Peyer's patch (tissue), 4 donors: ENCODE data around the gene XRRA1. TPM values are rescaled to one million over a fixed set of nuclear protein-coding genes. Genes with fewer than 3 reads are reported as not detected.

Source experiments
- DNase-seq, 3 donors: peaks; one replicate each; pipeline ENCODE4 v3.0.0-alpha.2; 2017 to 2019
- H3K27ac ChIP-seq, 4 donors: fragments of 200-600 bp; sonication (generic); one replicate each; pipeline ENCODE4 v1.5.1; 2016 to 2019
- H3K27me3 ChIP-seq, 2 donors: fragments of 200-600 bp; sonication (generic); one replicate each; pipeline ENCODE4 v1.5.1; 2019
- H3K36me3 ChIP-seq, 3 donors: fragments of 200-600 bp; sonication (generic); one replicate each; pipeline ENCODE4 v1.5.1; 2016 to 2019
- H3K4me1 ChIP-seq, 4 donors: fragments of 200-600 bp; sonication (generic); one replicate each; pipeline ENCODE4 v1.5.1; 2016 to 2019
- H3K4me3 ChIP-seq, 4 donors: fragments of 200-600 bp; sonication (generic); 1 replicate in 3 of 4; 2 replicates in 1 of 4; pipeline ENCODE4 v1.5.1; 2016 to 2019; ENCODE audit warnings: mild to moderate bottlenecking in 1 of 4
- H3K9me3 ChIP-seq, 4 donors: fragments of 200-600 bp; sonication (generic); one replicate each; pipeline ENCODE4 v1.5.1; 2016 to 2019; ENCODE audit warnings: mild to moderate bottlenecking in 1 of 4
- POLR2A ChIP-seq, 2 donors: fragments of 450-650 bp; IDR thresholded peaks; one replicate each; pipeline ENCODE4 v1.5.1; 2017; ENCODE audit warnings: antibody characterized with exemption in 2 of 2, mild to moderate bottlenecking in 2 of 2, moderate library complexity in 2 of 2
- small RNA-seq, 2 donors: library from RNA; depleted of rRNA; stranded (forward); fragments of <200 nt; gene quantifications; one replicate each; pipeline ENCODE3, GENCODE V24; 2016
- total RNA-seq, 4 donors: library from RNA; depleted of rRNA; stranded (reverse); fragments of >200 nt; gene quantifications; one replicate each; pipeline ENCODE4 v1.1.0, GENCODE V29; 2016
- TF ChIP-seq, protein P1 (sequence below), 6 experiments: fragments of 450-650 bp in 4 of 6; fragments of 200-600 bp in 2 of 6; sonication (generic) in 1 of 6; IDR thresholded peaks; one replicate each; pipeline ENCODE4 v1.5.1; 2017 to 2019; ENCODE audit warnings: antibody characterized with exemption in 6 of 6, mild to moderate bottlenecking in 3 of 6, moderate library complexity in 1 of 6

The XRRA1 gene
- total RNA-seq, 4 donors from 2014 or later = 12.8 to 45.9 (median 26.1) TPM

DNA sequence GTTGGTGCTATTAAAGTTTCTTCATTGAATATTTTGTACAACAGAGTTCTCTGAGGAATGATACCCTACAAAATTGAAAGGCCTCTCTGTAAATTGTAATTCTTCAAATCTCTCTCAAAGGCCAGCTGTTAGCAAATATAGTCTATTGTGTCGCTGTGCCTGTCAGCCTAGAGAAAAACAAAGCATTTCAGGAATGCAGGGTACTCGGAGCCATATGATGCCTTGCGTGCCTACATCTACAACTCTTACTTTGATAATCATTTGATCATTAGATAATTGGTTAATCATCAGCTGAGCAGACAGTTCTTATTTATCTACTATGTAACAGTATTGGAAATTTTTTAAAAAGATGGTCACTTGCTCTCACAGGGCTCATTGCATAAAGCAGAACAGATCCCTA, 132.9 kb downstream of the XRRA1 start:
- Histone ChIP-seq H3K4me1 (no peaks in the 10 kb centered on the region), H3K36me3 (peaks cover 0 to 38% (median 0%) of the 10 kb centered on the region in 3 donors), H3K27me3 (no peaks in the 10 kb centered on the region), H3K4me3 (no peak overlapping the region), H3K9me3 (no peaks in the 10 kb centered on the region), H3K27ac (no peak overlapping the region)
- DNase-seq = no peak
- no peak for TF ChIP-seq POLR2A (IDR thresholded peaks at IDR 0.05)
- TF ChIP-seq, protein P1, sequence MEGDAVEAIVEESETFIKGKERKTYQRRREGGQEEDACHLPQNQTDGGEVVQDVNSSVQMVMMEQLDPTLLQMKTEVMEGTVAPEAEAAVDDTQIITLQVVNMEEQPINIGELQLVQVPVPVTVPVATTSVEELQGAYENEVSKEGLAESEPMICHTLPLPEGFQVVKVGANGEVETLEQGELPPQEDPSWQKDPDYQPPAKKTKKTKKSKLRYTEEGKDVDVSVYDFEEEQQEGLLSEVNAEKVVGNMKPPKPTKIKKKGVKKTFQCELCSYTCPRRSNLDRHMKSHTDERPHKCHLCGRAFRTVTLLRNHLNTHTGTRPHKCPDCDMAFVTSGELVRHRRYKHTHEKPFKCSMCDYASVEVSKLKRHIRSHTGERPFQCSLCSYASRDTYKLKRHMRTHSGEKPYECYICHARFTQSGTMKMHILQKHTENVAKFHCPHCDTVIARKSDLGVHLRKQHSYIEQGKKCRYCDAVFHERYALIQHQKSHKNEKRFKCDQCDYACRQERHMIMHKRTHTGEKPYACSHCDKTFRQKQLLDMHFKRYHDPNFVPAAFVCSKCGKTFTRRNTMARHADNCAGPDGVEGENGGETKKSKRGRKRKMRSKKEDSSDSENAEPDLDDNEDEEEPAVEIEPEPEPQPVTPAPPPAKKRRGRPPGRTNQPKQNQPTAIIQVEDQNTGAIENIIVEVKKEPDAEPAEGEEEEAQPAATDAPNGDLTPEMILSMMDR (IDR thresholded peaks at IDR 0.05) = no peak

DNA sequence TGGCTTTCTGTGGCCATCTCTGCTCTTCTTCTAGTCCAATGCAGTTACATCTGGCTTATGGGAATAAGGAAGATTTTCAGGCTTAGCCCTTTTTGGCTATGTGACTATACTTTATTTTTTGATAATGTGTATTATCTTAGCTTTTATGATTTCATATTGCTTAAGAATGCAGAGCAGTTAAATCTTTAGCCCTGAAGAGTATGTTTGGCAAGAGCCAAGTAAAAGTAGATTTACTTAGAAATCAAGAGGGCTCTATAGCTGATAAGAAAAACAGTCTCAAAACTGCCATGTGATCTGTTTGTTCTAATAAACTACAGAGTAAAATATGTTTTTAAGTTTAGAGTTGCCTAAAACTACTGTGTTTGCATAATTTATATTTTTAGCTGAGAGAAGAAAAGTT, 139.1 kb downstream of the XRRA1 start:
- Histone ChIP-seq H3K27ac (no peak overlapping the region), H3K4me1 (no peaks in the 10 kb centered on the region), H3K36me3 (peaks cover 0 to 15% (median 0%) of the 10 kb centered on the region in 3 donors), H3K9me3 (no peaks in the 10 kb centered on the region), H3K4me3 (no peak overlapping the region), H3K27me3 (no peaks in the 10 kb centered on the region)
- TF ChIP-seq, protein P1 (IDR thresholded peaks at IDR 0.05) = no peak
- no peak for TF ChIP-seq POLR2A (IDR thresholded peaks at IDR 0.05)
- DNase-seq = no peak

DNA sequence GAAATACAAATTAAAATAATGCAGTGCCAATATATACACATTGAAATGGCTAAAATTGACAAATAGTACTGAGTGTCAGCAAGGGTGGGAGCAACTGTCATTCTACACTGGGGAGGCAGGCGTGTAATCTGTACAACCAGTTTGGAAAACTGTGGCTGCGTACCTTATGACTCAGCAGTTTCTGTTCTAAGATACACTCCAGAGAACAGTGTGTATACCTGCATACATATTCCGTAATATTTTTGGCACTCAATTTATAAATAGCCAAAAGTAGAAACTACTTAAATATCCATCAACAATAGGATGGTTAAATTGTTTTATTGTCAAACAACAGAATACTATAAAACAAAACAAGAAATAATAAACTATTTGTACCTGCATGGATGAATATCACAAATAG, 142.6 kb downstream of the XRRA1 start:
- no peaks in the 10 kb centered on the region for H3K9me3 ChIP-seq
- DNase-seq = no peak
- no peak for TF ChIP-seq POLR2A (IDR thresholded peaks at IDR 0.05)
- TF ChIP-seq, protein P1 (IDR thresholded peaks at IDR 0.05) = no peak
- H3K27me3 ChIP-seq = no peaks in the 10 kb centered on the region
- H3K4me1 ChIP-seq = no peaks in the 10 kb centered on the region
- no peak overlapping the region for H3K27ac ChIP-seq
- H3K36me3 ChIP-seq = peaks cover 0 to 3% (median 0%) of the 10 kb centered on the region in 3 donors
- H3K4me3 ChIP-seq = no peak overlapping the region

DNA sequence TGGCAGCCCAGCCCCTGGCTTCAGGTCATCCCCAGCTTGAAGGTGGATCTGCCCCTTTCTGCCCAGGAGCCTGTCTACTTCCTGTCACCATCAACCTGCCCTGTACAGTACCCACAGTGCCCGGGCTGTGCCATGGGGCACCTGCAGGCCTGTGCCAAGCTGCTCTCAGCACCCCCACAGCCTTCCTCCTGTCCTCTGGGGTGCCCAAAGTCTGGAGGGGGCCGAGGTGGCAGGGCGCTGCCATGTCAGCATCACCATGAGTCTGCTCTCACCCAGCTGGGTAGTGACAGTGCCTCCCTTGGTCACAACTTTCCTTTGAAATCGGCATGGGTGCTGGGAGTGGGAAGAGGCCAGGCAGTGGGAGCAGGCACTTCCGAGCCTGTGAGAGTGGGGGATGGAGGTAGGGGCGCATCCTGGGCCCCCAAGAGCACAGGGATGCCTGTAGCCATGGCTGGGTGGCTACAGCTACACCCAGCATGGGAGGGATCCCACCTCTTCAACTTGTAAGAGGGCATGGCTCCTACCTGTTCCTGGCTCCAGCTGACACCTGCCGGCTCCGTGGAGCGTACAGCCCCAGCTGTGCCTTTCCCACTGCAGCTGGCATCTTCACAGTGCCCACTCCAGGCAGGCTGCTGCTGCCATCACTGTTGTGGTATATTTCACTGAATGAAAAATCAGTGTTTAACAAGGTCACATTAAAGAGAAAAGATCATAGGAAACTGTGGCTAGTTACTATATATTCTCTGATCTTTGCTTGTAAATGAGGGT, 157.4 kb downstream of the XRRA1 start:
- Histone ChIP-seq H3K36me3 (peaks cover 0 to 42% (median 0%) of the 10 kb centered on the region in 3 donors), H3K9me3 (no peaks in the 10 kb centered on the region), H3K27ac (no peak overlapping the region), H3K4me3 (no peak overlapping the region), H3K27me3 (no peaks in the 10 kb centered on the region), H3K4me1 (no peaks in the 10 kb centered on the region)
- no peak for DNase-seq
- TF ChIP-seq POLR2A (IDR thresholded peaks at IDR 0.05) = no peak
- TF ChIP-seq, protein P1 (IDR thresholded peaks at IDR 0.05) = no peak

Small RNAs within 50 kb of the gene (small RNA-seq; reads per million reads assigned to genes)
- gene RN7SL239P (0 reads per million in 2 donors), gene RNU6-216P (0 reads per million in 2 donors)

Other genes starting within 250 kb of the XRRA1 start
- not detected for gene CHRDL2, start 217.7 kb downstream of the XRRA1 start, total RNA-seq
- 10 to 100 TPM; 14.2 to 33.8 (median 19.2) TPM for gene RNF169, start 200.2 kb downstream of the XRRA1 start, total RNA-seq
- 10 to 100 TPM; 14.0 to 28.5 (median 18.3) TPM for gene SPCS2, start 175 bp upstream of the XRRA1 start, total RNA-seq
- gene NEU3, start 39.8 kb upstream of the XRRA1 start, total RNA-seq = 10 to 100 TPM in 2 of 4 donors, 1 to 10 TPM in 2; 6.0 to 14.0 (median 10.1) TPM
- gene OR2AT4, start 147.8 kb upstream of the XRRA1 start, total RNA-seq = not detected
- gene SLCO2B1, start 202.0 kb upstream of the XRRA1 start, total RNA-seq = 100 to 1,000 TPM in 3 of 4 donors, 10 to 100 TPM in 1; 44.6 to 297 (median 208) TPM